Neural cell (in vitro differentiated cells): ENCODE data around the gene USP40. TPM values are rescaled to one million over a fixed set of nuclear protein-coding genes. Genes with fewer than 3 reads are reported as not detected.

Experiments
- H2AFZ ChIP-seq: fragments of 200-600, 300-800 bp; sonication (generic), shearing (Covaris generic); 2 replicates; pipeline ENCODE4 v1.6.0; 2014; ENCODE audit warnings: low read depth, mild to moderate bottlenecking, antibody characterized with exemption, low read length, moderate library complexity
- H3F3A ChIP-seq: fragments of 200-600 bp; shearing (Covaris generic); 2 replicates; pipeline ENCODE4 v1.6.1; 2016; ENCODE audit warnings: mild to moderate bottlenecking, moderate library complexity, mixed read lengths, antibody characterized with exemption, low read length; ENCODE audit not compliant: insufficient read depth, poor library complexity, severe bottlenecking
- H3K27ac ChIP-seq: fragments of 200-600, 300-800 bp; sonication (generic), shearing (Covaris generic); 2 replicates; pipeline ENCODE4 v1.5.1; 2014; ENCODE audit warnings: mild to moderate bottlenecking, low read length, moderate library complexity
- H3K27me3 ChIP-seq: fragments of 300-800, 200-600 bp; sonication (generic), shearing (Covaris generic); 2 replicates; pipeline ENCODE4 v1.6.0; 2014; ENCODE audit warnings: mild to moderate bottlenecking, low read depth, low read length, moderate library complexity; ENCODE audit not compliant: insufficient read depth
- H3K36me3 ChIP-seq: fragments of 300-800, 200-600 bp; sonication (generic), shearing (Covaris generic); 2 replicates; pipeline ENCODE4 v1.5.1; 2014; ENCODE audit warnings: mild to moderate bottlenecking, antibody characterized with exemption, low read length, moderate library complexity; ENCODE audit not compliant: insufficient read depth
- H3K4me2 ChIP-seq: fragments of 300-800, 200-600 bp; sonication (generic), shearing (Covaris generic); 2 replicates; pipeline ENCODE4 v1.6.0; 2014; ENCODE audit warnings: mild to moderate bottlenecking, low read length
- H3K4me3 ChIP-seq: fragments of 300-800, 200-600 bp; sonication (generic), shearing (Covaris generic); 2 replicates; pipeline ENCODE4 v1.5.1; 2014; ENCODE audit warnings: mild to moderate bottlenecking, low read length, moderate library complexity
- H3K79me2 ChIP-seq: fragments of 200-600 bp; shearing (Covaris generic); replicated peaks from 2 replicates; pipeline ENCODE4 v1.6.0; 2014; ENCODE audit warnings: mild to moderate bottlenecking, low read length, moderate library complexity; ENCODE audit not compliant: insufficient read depth
- H3K9ac ChIP-seq: fragments of 300-800, 200-600 bp; sonication (generic), shearing (Covaris generic); 2 replicates; pipeline ENCODE4 v1.6.1; 2016; ENCODE audit warnings: mild to moderate bottlenecking, low read length, mixed read lengths
- H3K9me2 ChIP-seq: fragments of 200-600 bp; shearing (Covaris generic); 2 replicates; pipeline ENCODE4 v1.6.1; 2016; ENCODE audit warnings: mild to moderate bottlenecking, low read length, mixed read lengths; ENCODE audit not compliant: insufficient read depth
- H3K9me3 ChIP-seq: fragments of 200-600, 300-800 bp; sonication (generic), shearing (Covaris generic); 2 replicates; pipeline ENCODE4 v1.6.1; 2016; ENCODE audit warnings: mild to moderate bottlenecking, mixed run types, low read length, moderate library complexity, mixed read lengths
- H4K20me1 ChIP-seq: fragments of 200-600 bp; shearing (Covaris generic); 2 replicates; pipeline ENCODE4 v1.6.1; 2016; ENCODE audit warnings: mild to moderate bottlenecking, mixed run types; ENCODE audit not compliant: insufficient read depth
- CTCF ChIP-seq: fragments of 450-650 bp; IDR thresholded peaks from 2 replicates; pipeline ENCODE4 v1.5.1; 2014; ENCODE audit warnings: antibody characterized with exemption, mild to moderate bottlenecking, moderate library complexity; ENCODE audit not compliant: poor library complexity, severe bottlenecking
- EP300 ChIP-seq: fragments of 450-650 bp; conservative IDR thresholded peaks from 2 replicates; pipeline ENCODE4 v1.6.1; 2014; ENCODE audit warnings: antibody characterized with exemption, mild to moderate bottlenecking, moderate library complexity; ENCODE audit not compliant: poor library complexity, severe bottlenecking
- EZH2 ChIP-seq: fragments of 200-600, 300-800 bp; shearing (Covaris generic), sonication (generic); IDR thresholded peaks from 2 replicates; pipeline ENCODE4 v1.6.1; 2014; ENCODE audit warnings: antibody characterized with exemption, low read length, borderline replicate concordance, mild to moderate bottlenecking; ENCODE audit not compliant: insufficient read depth, poor library complexity, severe bottlenecking
- MXI1 ChIP-seq: fragments of 450-650 bp; conservative IDR thresholded peaks from 2 replicates; pipeline ENCODE4 v1.6.1; 2014; ENCODE audit warnings: antibody characterized with exemption, mild to moderate bottlenecking; ENCODE audit not compliant: poor library complexity, severe bottlenecking
- POLR2AphosphoS5 ChIP-seq: IDR thresholded peaks from 2 replicates; pipeline ENCODE4 v1.6.1; 2012
- RAD21 ChIP-seq: fragments of 450-650 bp; conservative IDR thresholded peaks from 2 replicates; pipeline ENCODE4 v1.6.1; 2014; ENCODE audit warnings: antibody characterized with exemption, mild to moderate bottlenecking, moderate library complexity
- REST ChIP-seq: IDR thresholded peaks from 2 replicates; pipeline ENCODE4 v1.6.1; 2012; ENCODE audit warnings: borderline replicate concordance
- SMC3 ChIP-seq: fragments of 450-650 bp; conservative IDR thresholded peaks from 2 replicates; pipeline ENCODE4 v1.6.1; 2014; ENCODE audit warnings: antibody characterized with exemption, mild to moderate bottlenecking, moderate library complexity; ENCODE audit not compliant: poor library complexity
- TAF1 ChIP-seq: IDR thresholded peaks from 2 replicates; pipeline ENCODE4 v1.6.1; 2012; ENCODE audit warnings: low read depth
- polyA plus RNA-seq: library from polyadenylated mRNA; depleted of rRNA; stranded (reverse); fragments of >200 nt; gene quantifications from 2 replicates; pipeline ENCODE4 v1.2.3, GENCODE V29; 2014

The USP40 gene
- polyA plus RNA-seq, 1 donor from 2014 or later = 33.3 TPM

GRCh38 chr2:233476651-233477547 lies 89.7 kb downstream of the USP40 start:
- no peaks in the 10 kb centered on the region for H3K79me2 ChIP-seq
- H3K27ac ChIP-seq = no peak overlapping the region
- H3K36me3 ChIP-seq = no peaks in the 10 kb centered on the region
- TF ChIP-seq EZH2 = no peak
- TF ChIP-seq POLR2AphosphoS5 = no peak
- TF ChIP-seq CTCF = no peak
- no peak overlapping the region for H3K4me2 ChIP-seq
- no peak overlapping the region for H2AFZ ChIP-seq
- H3K9me3 ChIP-seq = no peaks in the 10 kb centered on the region
- no peaks in the 10 kb centered on the region for H3K27me3 ChIP-seq
- no peak overlapping the region for H3K9ac ChIP-seq
- no peaks in the 10 kb centered on the region for H3F3A ChIP-seq
- H3K9me2 ChIP-seq = no peaks in the 10 kb centered on the region
- no peak overlapping the region for H3K4me3 ChIP-seq
- H4K20me1 ChIP-seq = no peaks in the 10 kb centered on the region

- Histone ChIP-seq H4K20me1 (no peaks in the 10 kb centered on the region), H3K4me3 (no peak overlapping the region), H3F3A (no peaks in the 10 kb centered on the region), H3K9ac (no peak overlapping the region), H3K9me2 (no peaks in the 10 kb centered on the region), H3K79me2 (no peaks in the 10 kb centered on the region), H2AFZ (no peak overlapping the region), H3K27me3 (no peaks in the 10 kb centered on the region), H3K36me3 (no peaks in the 10 kb centered on the region), H3K9me3 (no peaks in the 10 kb centered on the region), H3K27ac (no peak overlapping the region), H3K4me2 (no peak overlapping the region)
- no peak for TF ChIP-seq TAF1
- no peak for TF ChIP-seq SMC3
- TF ChIP-seq MXI1 = no peak
- TF ChIP-seq EZH2 = no peak
- no peak for TF ChIP-seq EP300
- TF ChIP-seq POLR2AphosphoS5 = no peak
- TF ChIP-seq RAD21 = no peak
- no peak for TF ChIP-seq CTCF
- TF ChIP-seq REST = no peak
These were observed 90.5 kb downstream of the USP40 start for GRCh38 chr2:233476063-233476410.
